ENCODE results near the gene PCCB. TPM values are rescaled to one million over a fixed set of nuclear protein-coding genes. Genes with fewer than 3 reads are reported as not detected.

The PCCB gene
- total RNA-seq (2021) (46.8 and 49.3 TPM in 2 replicates), Bru-seq, nascent RNA (percentile 71 among the genes with signal in this experiment), BruChase-seq, experiment 1, labeled RNA remaining after a 2-hour chase (percentile 55 among the genes with signal in this experiment), BruChase-seq, experiment 2, labeled RNA remaining after a 6-hour chase (percentile 58 among the genes with signal in this experiment)
- long read RNA-seq, full-length matches to known transcripts = 201 of 551 reads
- long read RNA-seq, partial matches to known transcripts = 340 of 551 reads
- long read RNA-seq, other reads (novel, unspliced or antisense) = 10 of 551 reads

DNA sequence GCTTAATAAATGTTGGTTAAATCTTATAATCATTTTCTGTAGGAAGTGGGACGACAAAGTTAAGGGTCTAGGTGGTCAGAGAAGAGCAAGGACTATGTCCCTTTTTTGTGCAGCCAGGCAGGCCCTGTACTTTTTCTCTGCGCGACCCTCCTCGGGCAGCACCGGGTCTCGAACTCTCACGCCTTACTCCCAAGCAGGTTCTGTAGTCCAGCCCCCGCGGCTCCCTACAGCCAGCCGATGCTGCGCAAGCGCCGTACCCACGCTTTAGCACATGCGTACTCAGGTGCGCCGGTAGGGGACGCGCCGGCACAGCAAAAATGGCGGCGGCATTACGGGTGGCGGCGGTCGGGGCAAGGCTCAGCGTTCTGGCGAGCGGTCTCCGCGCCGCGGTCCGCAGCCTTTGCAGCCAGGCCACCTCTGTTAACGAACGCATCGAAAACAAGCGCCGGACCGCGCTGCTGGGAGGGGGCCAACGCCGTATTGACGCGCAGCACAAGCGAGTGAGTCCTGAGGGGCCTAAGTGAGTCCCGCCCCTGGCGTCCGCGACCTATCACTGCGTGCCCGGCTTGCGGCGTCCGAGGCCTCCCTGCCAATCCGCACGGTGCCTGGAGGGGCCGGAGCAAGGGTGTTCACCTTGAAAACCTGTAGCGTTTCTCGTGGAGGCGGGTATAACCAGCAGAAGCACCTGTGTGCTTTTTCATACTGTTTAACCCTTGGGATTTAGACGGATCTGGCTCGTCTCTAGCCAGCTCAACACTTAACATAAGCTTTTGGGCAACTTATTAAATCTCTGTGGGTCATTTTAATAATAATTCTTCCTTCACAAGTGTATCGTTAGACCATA, at the start of gene PCCB:
Gene PCCB (plus strand): TSS at position 282 of the 844 bp plus-strand sequence. CDS start 36 bp downstream, at position 318.
- Histone ChIP-seq H3K27ac (peak within 1 kb of the TSS; percentile 75), H3K79me2 (ENCODE audit: low read depth) (peaks cover 14% of the 10 kb centered on the region), H3K4me2 (peak within 1 kb of the TSS; percentile 77), H3K4me1 (replicated peaks; ENCODE audit: insufficient read depth) (peaks cover 28% of the 10 kb centered on the region), H3K27me3 (ENCODE audit: insufficient read depth, low read depth) (no peaks in the 10 kb centered on the region), H3K36me3 (ENCODE audit: low read depth) (no peaks in the 10 kb centered on the region), H2AFZ (peak within 1 kb of the TSS; percentile 83), H3K9me3 (ENCODE audit: insufficient read depth, low read depth) (no peaks in the 10 kb centered on the region), H3K9me2 (ENCODE audit: insufficient read depth) (no peaks in the 10 kb centered on the region), H3K4me3 (peak within 1 kb of the TSS; percentile 51), H4K20me1 (ENCODE audit: insufficient read depth) (no peaks in the 10 kb centered on the region), H3F3A (ENCODE audit: insufficient read depth, low read depth) (peaks cover 19% of the 10 kb centered on the region)
- peak; percentile 90 to 97 for DNase-seq
- ChIA-PET POLR2A (ENCODE audit: unreplicated experiment) (interaction anchor here (0.7 kb wide), 1 partner anchor 323 kb away, joined by 3 read pairs; no protein-coding TSS in a partner anchor), CTCF (interaction anchor here (1.2 kb wide), 1 partner anchor 53 kb away, joined by 3 read pairs; no protein-coding TSS in a partner anchor)
- BruUV-seq (replicated peaks) = TSS peak; percentile 93
- TF ChIP-seq, protein P1, sequence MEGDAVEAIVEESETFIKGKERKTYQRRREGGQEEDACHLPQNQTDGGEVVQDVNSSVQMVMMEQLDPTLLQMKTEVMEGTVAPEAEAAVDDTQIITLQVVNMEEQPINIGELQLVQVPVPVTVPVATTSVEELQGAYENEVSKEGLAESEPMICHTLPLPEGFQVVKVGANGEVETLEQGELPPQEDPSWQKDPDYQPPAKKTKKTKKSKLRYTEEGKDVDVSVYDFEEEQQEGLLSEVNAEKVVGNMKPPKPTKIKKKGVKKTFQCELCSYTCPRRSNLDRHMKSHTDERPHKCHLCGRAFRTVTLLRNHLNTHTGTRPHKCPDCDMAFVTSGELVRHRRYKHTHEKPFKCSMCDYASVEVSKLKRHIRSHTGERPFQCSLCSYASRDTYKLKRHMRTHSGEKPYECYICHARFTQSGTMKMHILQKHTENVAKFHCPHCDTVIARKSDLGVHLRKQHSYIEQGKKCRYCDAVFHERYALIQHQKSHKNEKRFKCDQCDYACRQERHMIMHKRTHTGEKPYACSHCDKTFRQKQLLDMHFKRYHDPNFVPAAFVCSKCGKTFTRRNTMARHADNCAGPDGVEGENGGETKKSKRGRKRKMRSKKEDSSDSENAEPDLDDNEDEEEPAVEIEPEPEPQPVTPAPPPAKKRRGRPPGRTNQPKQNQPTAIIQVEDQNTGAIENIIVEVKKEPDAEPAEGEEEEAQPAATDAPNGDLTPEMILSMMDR (conservative IDR thresholded peaks at IDR 0.05) = peak; percentile 73
- TF ChIP-seq EZH2 (IDR thresholded peaks at IDR 0.05; ENCODE audit: low read depth) = no peak
- intact Hi-C loops (cut with micrococcal nuclease; ENCODE audit: unreplicated experiment) = loop anchor here (1.0 to 2.0 kb wide), 3 partner anchors 54 to 503 kb away; partner anchors contain the start of genes MSL2 and STAG1

DNA sequence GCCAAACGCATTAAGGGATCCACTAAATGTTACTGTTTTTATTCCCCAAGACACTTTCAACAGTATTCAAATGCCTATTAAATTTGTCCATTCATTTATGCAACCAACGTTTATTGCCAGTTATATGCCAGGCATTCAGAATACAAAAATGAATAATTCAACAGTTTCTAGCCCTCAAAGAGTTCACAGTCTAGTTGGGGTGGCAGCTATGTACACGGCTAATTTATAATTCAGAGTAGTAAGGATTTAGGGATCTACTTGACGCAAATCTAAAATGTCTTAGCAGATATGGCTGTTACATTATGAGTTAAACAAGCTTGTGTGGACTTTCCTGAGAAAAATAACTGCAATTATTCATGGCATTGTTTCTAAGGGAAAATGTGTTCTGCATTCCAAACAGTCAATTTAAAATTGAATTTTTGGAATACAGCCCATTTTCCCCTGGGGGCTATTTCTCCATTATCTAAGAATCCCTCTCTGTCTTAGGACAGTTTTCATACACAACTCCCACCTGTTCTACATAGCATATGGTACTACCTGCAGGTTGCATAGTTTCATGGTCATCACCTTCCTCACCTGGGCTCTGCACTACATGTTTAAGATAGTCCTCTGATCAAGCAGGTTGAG, 42.5 kb upstream of the PCCB start:
- Histone ChIP-seq H3K9me2 (ENCODE audit: insufficient read depth) (no peaks in the 10 kb centered on the region), H3F3A (ENCODE audit: insufficient read depth, low read depth) (no peaks in the 10 kb centered on the region), H3K4me2 (no peak overlapping the region), H3K36me3 (ENCODE audit: low read depth) (no peaks in the 10 kb centered on the region), H3K79me2 (ENCODE audit: low read depth) (no peaks in the 10 kb centered on the region), H4K20me1 (ENCODE audit: insufficient read depth) (no peaks in the 10 kb centered on the region), H3K27me3 (ENCODE audit: insufficient read depth, low read depth) (no peaks in the 10 kb centered on the region), H3K27ac (no peak overlapping the region), H3K4me1 (replicated peaks; ENCODE audit: insufficient read depth) (no peaks in the 10 kb centered on the region), H2AFZ (no peak overlapping the region), H3K4me3 (no peak overlapping the region), H3K9me3 (ENCODE audit: insufficient read depth, low read depth) (no peaks in the 10 kb centered on the region)
- CTCF ChIA-PET = no interaction called here
- TF ChIP-seq, protein P1 (conservative IDR thresholded peaks at IDR 0.05) = no peak
- TF ChIP-seq EZH2 (IDR thresholded peaks at IDR 0.05; ENCODE audit: low read depth) = no peak
- no TSS peak for BruUV-seq (replicated peaks)
- POLR2A ChIA-PET (ENCODE audit: unreplicated experiment) = no interaction called here
- intact Hi-C loops (cut with micrococcal nuclease; ENCODE audit: unreplicated experiment) = no loop called here
- DNase-seq = no peak

DNA sequence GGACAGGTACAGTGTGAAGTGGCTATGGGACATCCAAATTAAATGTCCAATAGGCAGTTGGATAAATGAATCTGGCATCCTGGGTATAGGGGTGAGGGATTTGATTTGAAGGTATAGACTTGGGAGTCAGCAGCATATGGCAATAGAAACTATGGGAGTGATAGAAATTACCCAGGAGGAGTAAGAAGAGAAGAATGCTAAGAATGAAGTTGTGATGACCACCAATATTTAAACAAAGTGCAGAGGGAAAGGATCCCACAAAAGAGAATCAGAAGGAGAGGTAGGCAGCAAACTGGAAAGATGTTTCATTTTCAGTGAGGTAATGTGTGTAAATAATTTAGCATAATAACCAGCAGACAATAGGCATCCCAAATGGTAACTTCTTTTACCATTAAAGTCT, 40.2 kb upstream of the PCCB start:
- TF ChIP-seq, protein P1 (conservative IDR thresholded peaks at IDR 0.05) = no peak
- no peak for TF ChIP-seq EZH2 (IDR thresholded peaks at IDR 0.05; ENCODE audit: low read depth)
- Histone ChIP-seq H2AFZ (no peak overlapping the region), H3K79me2 (ENCODE audit: low read depth) (no peaks in the 10 kb centered on the region), H3K9me3 (ENCODE audit: insufficient read depth, low read depth) (no peaks in the 10 kb centered on the region), H3K27ac (no peak overlapping the region), H4K20me1 (ENCODE audit: insufficient read depth) (no peaks in the 10 kb centered on the region), H3F3A (ENCODE audit: insufficient read depth, low read depth) (no peaks in the 10 kb centered on the region), H3K27me3 (ENCODE audit: insufficient read depth, low read depth) (no peaks in the 10 kb centered on the region), H3K4me2 (no peak overlapping the region), H3K36me3 (ENCODE audit: low read depth) (no peaks in the 10 kb centered on the region), H3K9me2 (ENCODE audit: insufficient read depth) (no peaks in the 10 kb centered on the region), H3K4me1 (replicated peaks; ENCODE audit: insufficient read depth) (no peaks in the 10 kb centered on the region), H3K4me3 (no peak overlapping the region)
- intact Hi-C loops (cut with micrococcal nuclease; ENCODE audit: unreplicated experiment) = no loop called here
- peak in 1 of 2 experiments; percentile 50 for DNase-seq
- CTCF ChIA-PET = no interaction called here
- POLR2A ChIA-PET (ENCODE audit: unreplicated experiment) = no interaction called here
- no TSS peak for BruUV-seq (replicated peaks)

Measured in PC-9 (cell line).